GM18517 (cell line): Measurements from ENCODE around the gene ARHGEF3.
A peak's percentile ranks its signal among the peaks of the same experiment; 100 is the strongest.

Source experiments
- ATAC-seq: cut with Tn5 transposase; IDR thresholded peaks from one replicate; pipeline ENCODE4 v1.9.1; 2021; ENCODE audit warnings: mild to moderate bottlenecking, moderate library complexity; ENCODE audit not compliant: unreplicated experiment

The ARHGEF3 gene

GRCh38 chr3:56801662-56802377 lies at the start of gene ARHGEF3:
TSS of gene ARHGEF3 (minus strand) at chr3:56801949. CDS start at chr3:56801798, 151 bp downstream.
- ATAC-seq: peak; percentile 82

- ATAC-seq: no peak
Measured at GRCh38 chr3:56849698-56850097, 47.9 kb upstream of the ARHGEF3 start.

- no peak for ATAC-seq
Measured at GRCh38 chr3:56845505-56845904, 43.8 kb upstream of the ARHGEF3 start.

GRCh38 chr3:56844536-56844935 lies 42.8 kb upstream of the ARHGEF3 start:
- no peak for ATAC-seq

- no peak for ATAC-seq
Measured at GRCh38 chr3:56839784-56840715, 38.3 kb upstream of the ARHGEF3 start.

- ATAC-seq: no peak
Measured at GRCh38 chr3:56838448-56838847, 36.7 kb upstream of the ARHGEF3 start.

- no peak for ATAC-seq
Measured at GRCh38 chr3:56837196-56837955, 35.6 kb upstream of the ARHGEF3 start.

GRCh38 chr3:56836276-56837163 lies 34.8 kb upstream of the ARHGEF3 start:
- no peak for ATAC-seq

- no peak for ATAC-seq
Measured at GRCh38 chr3:56835650-56836227, 34.0 kb upstream of the ARHGEF3 start.

GRCh38 chr3:56833536-56833935 lies 31.8 kb upstream of the ARHGEF3 start:
- ATAC-seq: no peak

GRCh38 chr3:56833022-56833421 lies 31.3 kb upstream of the ARHGEF3 start:
- ATAC-seq: no peak

- ATAC-seq: no peak
Measured at GRCh38 chr3:56831572-56831971, 29.8 kb upstream of the ARHGEF3 start.

GRCh38 chr3:56830884-56831283 lies 29.1 kb upstream of the ARHGEF3 start:
- no peak for ATAC-seq

GRCh38 chr3:56829533-56829932 lies 27.8 kb upstream of the ARHGEF3 start:
- no peak for ATAC-seq

- ATAC-seq: no peak
Measured at GRCh38 chr3:56826831-56827722, 25.3 kb upstream of the ARHGEF3 start.

- no peak for ATAC-seq
Measured at GRCh38 chr3:56825567-56826438, 24.1 kb upstream of the ARHGEF3 start.

GRCh38 chr3:56823984-56824703 lies 22.4 kb upstream of the ARHGEF3 start:
- ATAC-seq: no peak
